Smooth muscle cell (in vitro differentiated cells): ENCODE results near the gene FNIP1. TPM values are rescaled to one million over a fixed set of nuclear protein-coding genes. Genes with fewer than 3 reads are reported as not detected.

Source experiments
- DNase-seq: peaks from one replicate; lab custom pipeline; 2025; ENCODE audit not compliant: unreplicated experiment; lab: John Stamatoyannopoulos, UW
- H2AFZ ChIP-seq: fragments of 200-600 bp; sonication (generic); 2 replicates; pipeline ENCODE4 v1.6.0; 2016; ENCODE audit warnings: antibody characterized with exemption, low read depth, mild to moderate bottlenecking
- H3F3A ChIP-seq: fragments of 200-600 bp; sonication (generic); 2 replicates; pipeline ENCODE4 v1.6.0; 2017; ENCODE audit warnings: antibody characterized with exemption, low read depth
- H3K27ac ChIP-seq: fragments of 200-600 bp; sonication (generic); 2 replicates; pipeline ENCODE4 v1.5.1; 2016; ENCODE audit warnings: low read depth, mild to moderate bottlenecking
- H3K27me3 ChIP-seq: fragments of 200-600 bp; sonication (generic); 2 replicates; pipeline ENCODE4 v1.6.1; 2016; ENCODE audit warnings: low read depth, mild to moderate bottlenecking
- H3K36me3 ChIP-seq: fragments of 200-600 bp; sonication (generic); 2 replicates; pipeline ENCODE4 v1.5.1; 2016; ENCODE audit warnings: low read depth
- H3K4me1 ChIP-seq: fragments of 200-600 bp; sonication (generic); 2 replicates; pipeline ENCODE4 v1.5.1; 2016; ENCODE audit warnings: low read depth
- H3K4me2 ChIP-seq: fragments of 200-600 bp; sonication (generic); 2 replicates; pipeline ENCODE4 v1.6.0; 2016; ENCODE audit warnings: mild to moderate bottlenecking
- H3K4me3 ChIP-seq: fragments of 200-600 bp; sonication (generic); 2 replicates; pipeline ENCODE4 v1.5.1; 2016; ENCODE audit warnings: mild to moderate bottlenecking
- H3K79me2 ChIP-seq: fragments of 200-600 bp; sonication (generic); 2 replicates; pipeline ENCODE4 v1.6.0; 2016; ENCODE audit warnings: low read depth, mild to moderate bottlenecking
- H3K9ac ChIP-seq: fragments of 200-600 bp; sonication (generic); 2 replicates; pipeline ENCODE4 v1.6.0; 2016; ENCODE audit warnings: low read depth
- H3K9me3 ChIP-seq: fragments of 200-600 bp; sonication (generic); replicated peaks from 2 replicates; pipeline ENCODE4 v1.5.1; 2016; ENCODE audit warnings: low read depth
- H4K20me1 ChIP-seq: fragments of 200-600 bp; sonication (generic); 2 replicates; pipeline ENCODE4 v1.6.0; 2016; ENCODE audit warnings: low read depth
- CTCF ChIP-seq: fragments of 200-600 bp; sonication (generic); IDR thresholded peaks from 2 replicates; pipeline ENCODE4 v1.5.1; 2017; ENCODE audit warnings: borderline replicate concordance, mild to moderate bottlenecking, antibody characterized with exemption; ENCODE audit not compliant: insufficient read depth, poor library complexity, severe bottlenecking
- WGBS: methylation state at CpG from one replicate; pipeline ENCODE4 v1.1.7; 2016; ENCODE audit warnings: low lambda C conversion rate; 5-methylcytosine and 5-hydroxymethylcytosine counted together
- polyA plus RNA-seq: library from polyadenylated mRNA; unstranded; fragments of >200 nt; fragmentation: Nextera tagmentation; extraction: Ambion mirVana; gene quantifications from 2 replicates; pipeline ENCODE4 v1.2.1, GENCODE V29; 2016
- total RNA-seq: library from RNA; depleted of rRNA; stranded (reverse); fragments of >200 nt; gene quantifications from 2 replicates; pipeline ENCODE4 v1.2.3, GENCODE V29; 2014

The FNIP1 gene
- total and polyA plus RNA-seq, 2 experiments from 2014 or later = 8.8 to 47.4 TPM

GRCh38 chr5:131639148-131639547 is 157.7 kb downstream of the FNIP1 start:
- H3K27ac ChIP-seq = no peak overlapping the region
- no peak for DNase-seq
- no peak for TF ChIP-seq CTCF
- H3K79me2 ChIP-seq = peaks cover 3% of the 10 kb centered on the region
- H4K20me1 ChIP-seq = no peaks in the 10 kb centered on the region
- no peak overlapping the region for H3K4me2 ChIP-seq
- peaks cover 10% of the 10 kb centered on the region for H3K4me1 ChIP-seq
- H3K4me3 ChIP-seq = no peak overlapping the region
- no peaks in the 10 kb centered on the region for H3K9me3 ChIP-seq
- no peak overlapping the region for H2AFZ ChIP-seq
- no peaks in the 10 kb centered on the region for H3K27me3 ChIP-seq
- no peak overlapping the region for H3K9ac ChIP-seq
- H3F3A ChIP-seq = peaks cover 5% of the 10 kb centered on the region
- no peaks in the 10 kb centered on the region for H3K36me3 ChIP-seq

- Histone ChIP-seq H2AFZ (no peak overlapping the region), H3K79me2 (peaks cover 17% of the 10 kb centered on the region), H3K27me3 (no peaks in the 10 kb centered on the region), H3K4me3 (no peak overlapping the region), H3K27ac (no peak overlapping the region), H3K36me3 (no peaks in the 10 kb centered on the region), H4K20me1 (peaks cover 2% of the 10 kb centered on the region), H3F3A (peaks cover 5% of the 10 kb centered on the region), H3K4me1 (peaks cover 16% of the 10 kb centered on the region), H3K9me3 (no peaks in the 10 kb centered on the region), H3K4me2 (no peak overlapping the region), H3K9ac (no peak overlapping the region)
- WGBS = 92% methylated on average over 4 of the region's 4 CpGs
- DNase-seq = no peak
- TF ChIP-seq CTCF = no peak
Observed at GRCh38 chr5:131637694-131638093, 159.1 kb downstream of the FNIP1 start.

- Histone ChIP-seq H3K4me3 (peak overlapping the region; percentile 74), H3K27ac (peak overlapping the region; percentile 97), H3K9ac (peak overlapping the region; percentile 91), H3F3A (peaks cover 5% of the 10 kb centered on the region), H3K79me2 (peaks cover 34% of the 10 kb centered on the region), H3K4me1 (peaks cover 16% of the 10 kb centered on the region), H3K27me3 (no peaks in the 10 kb centered on the region), H3K4me2 (peak overlapping the region; percentile 88), H3K9me3 (no peaks in the 10 kb centered on the region), H4K20me1 (peaks cover 9% of the 10 kb centered on the region), H2AFZ (peak overlapping the region; percentile 80), H3K36me3 (no peaks in the 10 kb centered on the region)
- no peak for TF ChIP-seq CTCF
- 8% methylated on average over 24 of the region's 24 CpGs for WGBS
- peak; percentile 62 for DNase-seq
Observed at GRCh38 chr5:131635684-131636572, 160.9 kb downstream of the FNIP1 start.
